ENCODE results near the gene SNRPA1.

DNA sequence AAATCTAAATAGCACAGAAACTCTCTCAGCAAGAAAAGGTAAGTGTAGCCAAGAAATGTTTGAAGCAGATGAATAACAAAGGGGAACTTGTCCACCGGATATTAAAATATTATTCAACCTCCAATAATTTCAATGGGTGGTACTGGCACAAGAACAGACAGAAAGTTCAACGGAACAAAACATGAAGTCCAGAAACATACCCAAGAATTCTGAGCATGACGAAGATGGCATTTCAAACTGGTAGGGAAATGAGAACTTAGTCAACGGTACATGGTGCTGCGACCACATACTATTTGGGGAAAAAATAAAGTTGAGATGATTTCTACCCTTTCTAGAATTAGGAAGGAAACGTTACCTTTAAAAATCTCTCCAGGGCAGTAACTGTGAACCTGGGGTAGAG, 48.7 kb downstream of the SNRPA1 start:
- TF ChIP-seq, protein P1, sequence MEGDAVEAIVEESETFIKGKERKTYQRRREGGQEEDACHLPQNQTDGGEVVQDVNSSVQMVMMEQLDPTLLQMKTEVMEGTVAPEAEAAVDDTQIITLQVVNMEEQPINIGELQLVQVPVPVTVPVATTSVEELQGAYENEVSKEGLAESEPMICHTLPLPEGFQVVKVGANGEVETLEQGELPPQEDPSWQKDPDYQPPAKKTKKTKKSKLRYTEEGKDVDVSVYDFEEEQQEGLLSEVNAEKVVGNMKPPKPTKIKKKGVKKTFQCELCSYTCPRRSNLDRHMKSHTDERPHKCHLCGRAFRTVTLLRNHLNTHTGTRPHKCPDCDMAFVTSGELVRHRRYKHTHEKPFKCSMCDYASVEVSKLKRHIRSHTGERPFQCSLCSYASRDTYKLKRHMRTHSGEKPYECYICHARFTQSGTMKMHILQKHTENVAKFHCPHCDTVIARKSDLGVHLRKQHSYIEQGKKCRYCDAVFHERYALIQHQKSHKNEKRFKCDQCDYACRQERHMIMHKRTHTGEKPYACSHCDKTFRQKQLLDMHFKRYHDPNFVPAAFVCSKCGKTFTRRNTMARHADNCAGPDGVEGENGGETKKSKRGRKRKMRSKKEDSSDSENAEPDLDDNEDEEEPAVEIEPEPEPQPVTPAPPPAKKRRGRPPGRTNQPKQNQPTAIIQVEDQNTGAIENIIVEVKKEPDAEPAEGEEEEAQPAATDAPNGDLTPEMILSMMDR (IDR thresholded peaks at IDR 0.05 in 4 of 5, conservative IDR thresholded peaks at IDR 0.05 in 1 of 5), result no peak
- no peak for TF ChIP-seq POLR2A (IDR thresholded peaks at IDR 0.05)
